Dermis microvascular lymphatic vessel endothelial cell (primary cell): ENCODE data around the gene KCNK7. TPM values are rescaled to one million over a fixed set of nuclear protein-coding genes. Genes with fewer than 3 reads are reported as not detected.
A peak's percentile ranks its signal among the peaks of the same experiment; 100 is the strongest.

Experiments used
- DNase-seq, 2 donors: peaks; one replicate each; pipeline versions ENCODE4 v3.0.0 to v3.0.0-alpha.2; 2010; ENCODE audit warnings: low read depth in 2 of 2
- total RNA-seq: library from RNA; depleted of rRNA; stranded (reverse); fragments of >200 nt; gene quantifications from 2 replicates; pipeline ENCODE4 v1.2.1, GENCODE V29; 2014

Gene KCNK7
- total RNA-seq, 1 donor from 2014 or later = under 0.01 TPM

DNA sequence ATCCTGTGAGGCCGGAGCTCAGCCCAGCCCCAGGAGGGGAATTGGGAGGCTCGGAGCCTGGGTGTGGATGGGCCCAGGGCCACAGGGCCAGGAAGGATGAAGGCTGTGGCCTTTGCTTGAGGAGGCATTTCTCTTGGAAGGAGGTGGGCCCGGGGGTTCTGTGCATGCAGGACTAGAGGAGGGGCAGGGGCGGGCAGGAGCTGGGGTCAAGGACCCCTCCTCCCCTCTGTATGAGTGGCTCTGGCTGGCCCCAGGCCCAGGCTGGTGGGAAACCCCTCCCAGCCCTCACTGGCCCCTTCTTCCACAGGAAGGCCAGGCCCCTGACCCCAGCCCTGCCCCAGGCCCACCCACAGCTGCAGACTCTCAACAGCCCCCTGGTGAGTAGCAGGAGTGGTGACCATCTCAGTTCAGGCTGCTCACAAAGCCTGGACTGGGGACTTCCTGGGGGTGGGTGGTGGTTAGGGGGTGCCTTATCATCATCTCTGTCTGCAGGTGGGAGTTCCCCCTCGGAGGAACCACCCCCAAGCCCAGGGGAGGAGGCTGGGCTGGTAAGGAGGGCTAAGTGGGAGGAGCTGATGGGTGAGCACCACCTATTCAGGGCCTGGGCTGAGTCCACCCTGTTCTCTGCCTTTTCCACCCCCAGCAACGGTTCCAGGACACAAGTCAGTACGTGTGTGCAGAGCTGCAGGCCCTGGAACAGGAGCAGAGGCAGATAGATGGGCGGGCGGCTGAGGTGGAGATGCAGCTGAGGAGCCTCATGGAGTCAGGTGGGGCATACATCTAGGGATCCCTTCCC is 6.0 kb downstream of the KCNK7 start:
- DNase-seq = no peak

DNA sequence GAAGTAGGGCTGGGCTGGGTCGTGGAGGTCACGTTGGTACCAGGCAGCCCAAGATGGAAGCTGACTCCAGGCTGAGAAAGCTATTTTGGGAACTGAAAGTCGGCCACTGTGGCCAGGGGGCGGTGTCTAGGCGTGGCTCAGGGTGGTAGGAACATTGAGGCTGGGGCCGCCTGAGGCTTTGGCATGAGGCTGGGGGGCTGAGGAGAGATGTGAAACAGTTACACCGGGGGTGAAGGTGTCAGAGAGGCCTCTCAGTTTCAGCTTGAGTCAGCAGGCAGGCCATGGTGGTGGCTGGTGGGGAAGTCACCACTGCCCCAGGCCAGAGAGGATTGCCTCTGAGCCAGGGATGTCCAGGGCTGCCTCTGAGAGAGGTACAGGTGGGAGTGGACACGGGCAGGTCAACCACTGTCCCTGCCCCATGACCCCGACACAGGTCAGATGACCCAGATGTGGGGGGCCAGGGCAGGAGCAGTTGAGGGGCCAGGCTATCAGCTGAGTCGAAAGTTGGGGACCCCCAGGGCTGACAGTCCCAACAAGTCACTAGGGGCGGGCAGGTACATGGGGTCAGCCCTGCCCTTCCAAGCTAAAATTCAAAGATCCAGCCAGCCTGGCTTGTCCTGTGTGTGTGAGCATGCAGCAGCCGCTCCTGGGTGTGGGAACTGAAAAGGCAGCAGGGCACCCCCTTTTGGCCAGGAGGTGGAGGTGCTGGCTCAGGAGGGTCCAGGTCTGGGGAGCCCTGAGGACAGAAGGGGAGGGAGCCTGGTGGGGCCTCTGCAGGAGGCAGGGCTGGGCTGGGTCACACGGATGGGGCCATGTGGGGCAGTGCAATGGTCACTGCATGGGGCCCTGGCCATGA is 7.2 kb downstream of the KCNK7 start:
- peak; percentile 51 to 79 for DNase-seq

DNA sequence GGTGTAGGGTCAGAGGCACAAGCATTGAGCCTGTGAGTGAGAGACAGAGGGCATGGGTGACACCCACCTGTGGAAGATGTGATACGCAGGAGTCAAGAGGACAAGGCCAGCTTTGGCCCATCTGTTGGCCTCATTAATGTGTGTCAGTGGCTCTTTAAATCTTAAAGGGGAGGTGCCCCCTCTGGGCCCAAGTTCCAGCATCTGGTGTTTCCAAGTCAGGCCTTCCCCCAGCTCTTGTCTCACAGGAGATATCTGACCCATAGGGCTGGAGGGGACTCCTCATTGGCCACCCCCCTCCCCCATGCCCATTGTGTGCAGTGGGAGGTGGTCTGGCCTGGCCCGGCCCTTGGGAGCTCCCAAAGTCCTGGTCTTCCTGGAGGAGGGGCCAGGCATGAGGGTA is 8.9 kb downstream of the KCNK7 start:
- DNase-seq = no peak

DNA sequence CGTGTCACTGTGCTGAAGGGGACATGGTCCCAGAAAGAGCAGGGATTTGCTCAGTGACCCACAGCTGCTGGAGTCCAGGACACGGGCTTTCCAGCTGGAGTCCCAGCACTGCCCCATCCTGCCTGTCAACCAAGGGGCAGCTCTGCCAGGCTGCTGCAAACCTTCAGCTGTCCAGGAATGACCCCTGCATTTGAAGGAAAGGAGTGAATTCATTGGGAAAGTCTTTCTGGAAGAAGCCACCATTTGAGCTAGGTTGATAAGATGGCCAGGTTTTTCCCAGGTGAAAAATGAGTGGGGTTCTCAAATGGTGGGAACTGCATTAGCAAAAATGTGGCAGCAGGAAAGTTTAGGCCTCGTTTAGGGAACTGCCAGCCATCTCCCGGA is 9.4 kb downstream of the KCNK7 start:
- no peak for DNase-seq

DNA sequence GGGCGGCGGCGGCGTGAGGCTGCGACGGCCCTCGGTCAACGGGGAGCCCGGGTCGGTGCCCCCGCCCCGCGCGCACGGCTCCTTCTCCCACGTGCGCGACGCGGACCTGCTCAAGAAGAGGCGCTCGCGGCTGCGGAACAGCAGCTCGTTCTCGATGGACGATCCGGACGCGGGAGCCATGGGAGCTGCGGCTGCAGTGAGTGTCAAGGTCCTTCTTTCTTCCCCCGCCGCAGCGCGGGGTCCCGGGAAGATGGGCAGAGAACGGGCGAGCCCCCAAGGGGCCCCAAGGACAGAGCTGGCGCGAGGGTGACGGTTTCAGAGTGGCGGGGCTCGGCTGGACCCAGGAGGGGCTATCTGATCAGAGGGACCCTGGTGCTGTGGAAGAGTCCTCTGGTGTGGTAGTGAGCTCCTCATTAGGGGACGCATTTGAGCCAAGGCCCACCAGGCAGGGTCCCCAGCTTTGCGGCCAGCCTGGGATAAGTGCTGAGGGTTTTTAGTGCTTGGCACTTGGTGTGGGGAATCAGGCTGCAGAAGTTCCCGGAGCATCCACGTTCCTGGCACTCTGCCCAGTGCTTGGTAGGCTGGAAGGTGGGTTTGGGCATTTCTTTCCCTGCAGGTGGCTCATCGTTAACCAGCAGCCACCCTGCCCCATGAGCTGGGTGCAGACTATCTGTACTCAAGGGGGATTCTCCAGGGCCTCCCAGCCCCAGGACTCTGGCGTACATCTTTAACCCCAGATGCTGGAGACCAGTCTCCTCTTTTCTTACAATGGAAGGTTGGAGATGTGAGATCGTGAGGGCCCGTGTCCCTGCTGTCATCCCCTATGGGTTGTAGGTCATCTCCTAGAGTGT is 10.0 kb downstream of the KCNK7 start:
- DNase-seq = no peak

DNA sequence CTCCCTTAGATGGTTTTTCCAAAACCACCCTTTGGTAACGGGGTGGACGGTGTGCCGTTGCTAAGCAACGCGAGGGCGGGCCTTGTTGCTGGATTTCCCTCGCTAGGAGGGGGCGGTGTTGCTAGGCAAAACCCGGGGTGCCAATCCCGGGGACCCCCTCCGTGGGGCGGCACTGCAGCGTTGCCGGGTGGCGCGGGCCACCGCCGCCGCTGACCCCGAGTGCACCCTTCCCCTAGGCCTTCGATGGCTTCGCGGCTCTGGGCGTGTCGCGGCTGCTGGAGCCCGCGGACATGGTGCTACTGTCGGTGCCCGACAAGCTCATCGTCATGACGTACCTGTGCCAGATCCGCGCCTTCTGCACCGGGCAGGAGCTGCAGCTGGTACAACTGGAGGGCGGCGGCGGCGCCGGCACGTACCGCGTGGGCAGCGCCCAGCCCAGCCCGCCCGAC is 10.9 kb downstream of the KCNK7 start:
- DNase-seq = no peak

DNA sequence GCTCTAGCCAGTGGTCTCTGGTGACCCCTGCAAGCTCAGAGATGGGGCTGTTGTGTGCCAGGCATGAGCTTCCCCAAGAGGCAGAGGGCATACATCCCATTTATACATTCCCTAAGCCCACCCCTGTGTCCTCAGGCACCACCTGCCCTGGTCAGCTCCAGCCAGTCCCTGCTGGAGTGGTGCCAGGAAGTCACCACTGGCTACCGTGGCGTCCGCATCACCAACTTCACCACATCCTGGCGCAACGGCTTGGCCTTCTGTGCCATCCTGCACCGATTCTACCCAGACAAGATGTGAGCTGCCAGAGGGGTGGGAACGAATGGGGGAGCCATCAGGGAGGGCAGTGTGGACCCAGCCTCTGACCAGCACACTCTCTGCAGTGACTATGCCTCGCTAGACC is 11.5 kb downstream of the KCNK7 start:
- no peak for DNase-seq

DNA sequence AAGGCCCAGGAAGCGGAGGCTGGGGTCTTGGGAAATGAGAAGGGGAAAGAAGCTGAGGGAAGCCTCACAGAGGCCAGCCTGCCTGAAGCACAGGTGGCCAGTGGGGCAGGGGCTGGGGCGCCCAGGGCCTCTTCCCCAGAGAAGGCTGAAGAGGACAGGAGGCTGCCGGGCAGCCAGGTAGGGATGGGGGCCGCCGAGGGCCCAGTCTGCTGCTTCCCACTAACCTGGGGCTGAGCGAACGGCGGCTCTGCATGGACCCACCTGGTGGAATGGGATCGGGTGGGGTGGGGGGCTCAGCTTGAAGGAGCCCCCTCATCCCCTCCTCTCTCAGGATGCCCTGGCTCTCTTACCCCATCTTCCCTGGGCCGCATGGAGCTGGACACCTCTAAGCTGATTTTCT is 12.0 kb downstream of the KCNK7 start:
- no peak for DNase-seq

DNA sequence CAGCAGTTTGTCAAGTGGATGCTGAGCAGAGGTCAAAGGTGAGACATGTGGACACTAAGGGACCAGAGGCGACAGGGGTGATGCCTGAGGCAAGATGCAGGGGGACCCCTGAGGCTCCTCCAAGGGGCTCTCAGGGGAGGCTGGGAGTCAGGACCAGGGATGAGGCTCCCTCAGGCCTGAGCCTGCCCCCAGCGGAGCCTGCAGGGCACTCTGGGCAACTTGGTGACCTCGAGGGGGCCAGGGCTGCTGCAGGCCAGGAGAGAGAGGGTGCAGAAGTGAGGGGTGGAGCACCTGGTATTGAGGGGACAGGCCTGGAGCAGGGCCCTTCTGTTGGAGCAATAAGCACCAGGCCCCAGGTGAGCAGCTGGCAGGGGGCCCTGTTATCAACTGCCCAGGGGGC is 13.7 kb downstream of the KCNK7 start:
- no peak for DNase-seq

DNA sequence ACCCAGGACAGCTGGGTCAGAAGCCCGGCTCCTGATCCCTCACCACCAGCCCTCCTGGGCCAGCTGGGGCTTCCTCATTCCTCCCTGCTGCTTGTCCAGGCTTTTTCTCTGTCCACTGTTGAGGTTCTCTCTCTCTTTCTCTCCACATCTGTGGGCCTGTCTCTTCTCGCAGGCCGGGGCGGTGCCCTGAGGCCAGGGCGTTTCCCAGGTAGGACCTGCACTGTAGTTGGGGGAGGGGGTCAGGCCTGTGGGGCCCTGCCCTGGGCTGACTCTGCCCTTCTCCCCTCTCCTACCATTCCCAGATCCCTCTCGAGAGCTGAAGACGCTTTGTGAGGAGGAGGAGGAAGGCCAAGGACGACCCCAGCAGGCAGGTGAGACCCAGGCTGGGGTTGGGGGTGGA is 14.8 kb downstream of the KCNK7 start:
- DNase-seq = no peak

DNA sequence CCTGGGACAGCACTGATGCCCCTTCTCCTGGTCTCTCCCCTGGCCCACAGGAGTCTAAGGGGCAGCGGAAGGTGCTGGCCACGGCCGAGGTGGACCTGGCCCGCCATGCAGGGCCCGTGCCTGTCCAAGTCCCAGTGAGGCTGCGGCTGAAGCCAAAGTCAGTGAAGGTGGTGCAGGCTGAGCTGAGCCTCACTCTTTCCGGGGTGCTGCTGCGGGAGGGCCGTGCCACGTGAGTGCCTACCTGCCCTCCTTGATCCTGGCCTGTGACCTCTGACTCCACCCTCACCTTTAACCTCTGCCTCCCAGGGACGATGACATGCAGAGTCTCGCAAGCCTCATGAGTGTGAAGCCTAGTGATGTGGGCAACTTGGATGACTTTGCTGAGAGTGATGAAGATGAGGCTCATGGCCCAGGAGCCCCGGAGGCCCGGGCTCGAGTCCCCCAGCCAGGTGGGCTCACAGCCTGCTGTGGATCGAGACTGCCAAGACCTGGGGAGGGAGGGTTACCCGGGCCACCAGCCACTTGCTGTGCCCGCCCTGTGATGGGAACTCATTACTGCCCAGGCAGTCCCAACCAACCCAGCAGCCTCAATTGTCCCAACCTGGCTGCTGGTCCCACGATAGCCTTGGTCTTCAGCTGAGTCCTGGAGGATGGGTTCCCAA is 15.4 kb downstream of the KCNK7 start:
- no peak for DNase-seq

DNA sequence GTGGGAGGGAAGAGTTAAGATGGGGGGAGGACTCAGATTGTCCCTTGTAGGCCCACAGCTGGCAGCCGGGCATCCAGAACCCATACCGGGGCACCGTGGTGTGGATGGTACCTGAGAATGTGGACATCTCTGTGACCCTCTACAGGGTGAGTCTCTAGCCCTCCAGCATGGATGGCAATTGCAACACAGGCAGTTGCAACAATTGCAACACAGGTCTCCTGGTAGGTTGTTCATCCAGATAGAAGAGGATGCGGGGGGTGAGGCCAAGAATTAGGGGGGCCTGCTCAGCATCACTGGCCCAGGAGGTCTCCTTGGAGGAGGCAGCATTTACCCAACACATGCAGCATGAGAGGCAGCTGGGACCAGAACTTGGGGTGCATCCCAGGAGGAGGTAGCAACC is 16.3 kb downstream of the KCNK7 start:
- DNase-seq = no peak

DNA sequence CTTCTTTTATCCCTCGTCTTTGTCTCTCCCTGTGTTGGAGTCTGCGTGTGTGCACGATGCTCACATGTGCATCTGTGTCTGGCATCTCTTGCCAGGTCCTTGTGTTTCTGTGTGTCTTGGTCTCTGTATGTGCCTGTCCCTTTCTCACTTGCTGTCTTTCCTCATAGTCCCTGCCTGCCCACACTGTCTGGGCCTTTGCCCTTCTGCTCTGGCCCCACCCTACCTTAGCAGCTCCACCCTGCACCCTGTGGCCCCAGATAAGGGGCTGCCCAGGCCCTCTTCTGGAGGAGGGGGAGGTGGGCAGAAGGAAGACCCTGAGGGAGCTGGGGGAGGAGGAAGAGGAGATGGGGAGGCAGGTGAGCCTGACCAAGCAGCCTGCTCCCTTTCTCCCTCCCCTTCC is 16.9 kb downstream of the KCNK7 start:
- no peak for DNase-seq

DNA sequence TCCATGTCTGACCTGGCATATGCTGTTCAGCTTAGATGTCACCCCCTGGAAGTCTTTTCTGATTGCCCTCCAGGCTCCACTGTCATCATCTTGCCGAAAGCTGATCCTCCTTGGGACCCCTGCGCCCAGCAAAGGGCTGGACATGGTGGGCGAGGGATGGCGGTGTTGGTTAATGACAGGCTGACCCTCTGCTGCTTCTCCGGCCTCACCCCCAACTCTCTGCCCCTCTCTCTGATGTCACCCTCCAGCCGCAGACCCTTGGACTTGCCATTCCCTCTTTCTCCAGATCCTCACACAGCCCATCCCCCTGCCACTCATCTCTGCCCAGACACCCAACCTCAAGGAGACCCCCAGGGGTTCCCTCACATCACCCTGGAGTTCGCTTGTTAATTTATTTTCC is 17.5 kb downstream of the KCNK7 start:
- no peak for DNase-seq

DNA sequence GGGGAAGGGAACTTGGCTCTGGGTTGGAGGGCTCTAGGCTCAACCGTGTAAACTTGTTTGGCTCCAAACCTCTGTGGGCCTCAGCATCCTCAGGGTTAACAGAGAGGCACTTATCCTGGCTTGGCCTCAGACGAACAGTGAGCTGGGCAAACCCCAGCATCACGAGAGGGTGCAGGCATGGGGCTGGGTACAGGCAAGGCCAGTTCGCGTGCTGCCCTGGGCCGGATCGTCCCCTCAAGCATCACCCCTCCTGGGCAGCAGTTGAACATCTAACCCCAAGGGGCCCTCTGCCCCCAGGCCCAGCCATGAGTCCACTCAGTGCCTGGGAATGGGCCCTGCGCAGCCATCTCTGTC is 17.9 kb downstream of the KCNK7 start:
- DNase-seq = no peak

DNA sequence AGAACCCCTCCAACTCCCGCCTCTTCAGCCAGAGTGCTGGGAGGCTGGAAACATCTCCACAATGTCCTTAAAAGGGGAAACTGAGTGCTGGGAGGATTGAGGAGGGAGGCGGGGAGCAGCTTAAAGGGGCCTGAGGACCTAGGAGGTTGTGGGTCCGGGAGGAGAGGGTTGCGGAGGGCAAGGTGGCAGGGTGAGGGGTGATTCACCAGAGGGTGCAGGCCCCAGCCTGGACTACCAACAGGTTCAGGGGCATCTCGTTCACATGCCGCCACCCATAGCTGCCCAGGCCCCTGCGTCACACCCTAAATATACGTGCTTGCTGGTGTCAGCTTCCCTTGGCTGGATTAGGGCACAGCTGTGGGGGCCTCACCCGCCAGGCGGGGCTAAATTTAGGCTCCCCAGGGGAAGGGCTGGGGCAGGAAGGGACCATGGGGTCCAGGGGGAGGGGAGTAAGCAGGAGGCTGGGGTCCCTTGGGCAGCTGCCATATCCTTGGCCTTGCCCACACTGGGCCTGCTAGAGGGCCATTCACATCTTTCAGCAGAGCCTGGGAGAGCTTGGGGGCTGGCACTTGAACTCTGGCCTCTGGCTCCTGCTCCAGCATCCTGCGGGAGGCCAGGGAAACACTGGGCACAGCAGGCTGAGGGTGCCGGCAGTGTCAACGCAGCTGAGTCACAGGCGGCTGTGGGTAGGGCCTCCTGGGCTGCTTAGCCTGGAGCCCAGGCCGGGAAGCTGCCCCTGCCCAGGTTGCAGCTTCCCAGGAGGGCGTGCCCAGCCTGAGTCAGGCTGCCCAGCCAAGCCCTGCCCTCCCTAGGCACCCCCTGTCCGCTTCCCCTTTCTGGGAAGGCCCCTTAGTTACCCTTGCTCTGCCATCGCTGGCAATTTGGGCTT is 18.5 kb downstream of the KCNK7 start:
- peak in 1 of 2 donors; percentile 61 for DNase-seq

DNA sequence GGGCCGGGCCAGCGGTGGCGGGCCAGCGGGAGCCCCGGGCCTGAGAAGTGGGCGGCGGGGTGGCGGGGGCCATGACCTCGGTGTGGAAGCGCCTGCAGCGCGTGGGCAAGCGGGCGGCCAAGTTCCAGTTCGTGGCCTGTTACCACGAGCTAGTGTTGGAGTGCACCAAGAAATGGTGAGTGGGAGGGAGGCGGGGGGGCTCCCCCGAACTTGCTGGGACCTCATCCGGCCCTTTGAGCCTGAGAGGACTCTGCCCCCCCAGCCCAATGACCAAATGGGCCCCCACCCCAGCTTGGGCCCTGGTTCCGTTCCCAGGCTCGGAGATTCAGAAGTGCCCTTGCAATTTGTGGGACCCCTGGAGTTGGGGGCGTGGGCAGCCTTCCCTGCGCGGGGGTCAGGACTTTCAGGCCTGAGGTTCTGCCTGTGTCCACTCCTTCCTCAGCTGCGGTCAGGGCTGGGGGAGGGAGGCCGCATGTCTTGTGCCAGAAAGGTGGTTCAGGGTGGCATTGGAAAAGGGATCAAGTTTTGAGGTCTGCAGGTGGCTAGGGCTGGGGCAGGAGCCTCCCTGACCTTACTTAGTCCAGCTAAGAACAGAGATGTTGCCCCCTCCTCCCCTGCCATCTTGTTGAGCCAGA is 19.3 kb downstream of the KCNK7 start:
- no peak for DNase-seq

DNA sequence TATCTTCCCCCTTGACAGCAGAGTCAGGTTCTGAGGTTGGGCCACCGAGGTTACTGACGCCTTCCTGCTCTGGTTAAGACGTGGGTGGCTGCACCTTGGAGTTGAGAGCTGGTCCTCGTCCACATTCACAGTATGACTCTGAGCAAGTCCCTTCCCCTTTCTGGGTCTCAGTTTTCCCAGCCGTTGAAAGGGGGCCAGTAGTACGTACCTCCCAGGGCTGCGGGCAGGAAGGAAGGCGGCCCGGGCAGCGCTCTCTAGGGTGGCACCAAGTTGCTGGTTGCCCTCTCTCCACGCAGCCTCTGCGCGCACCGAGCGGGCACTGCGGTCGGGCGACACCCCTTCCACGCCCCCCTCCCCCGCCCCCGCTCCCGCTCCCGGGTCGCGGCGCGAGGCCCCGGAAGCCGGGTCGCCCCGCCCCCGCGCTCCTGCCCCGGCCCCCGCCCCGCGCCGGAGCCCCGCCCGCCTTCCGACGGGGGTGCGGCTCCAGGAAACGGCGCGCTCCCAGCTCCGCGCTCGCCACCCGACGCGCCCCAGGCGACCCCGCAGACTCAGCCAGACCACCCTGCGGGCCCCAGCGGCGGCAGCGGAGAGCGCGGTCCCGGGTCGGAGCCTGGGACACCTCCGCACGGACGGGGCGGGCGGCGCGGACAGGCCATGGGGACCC is 19.9 kb downstream of the KCNK7 start, which contains the start of gene EHBP1L1:
TSS of gene EHBP1L1 (plus strand) at position 486 of the 664 bp plus-strand sequence. CDS start 250 bp downstream, outside the sequence.
- peak in 1 of 2 donors; percentile 29 for DNase-seq
